HG02623 (cell line): Measurements from ENCODE around the gene ST7.
"Not testable (repeated sequence)": the region's sequence is repeated elsewhere in the genome, so short reads cannot be mapped to it uniquely, and the experiment has no call there.

ENCODE experiments used
- ATAC-seq: cut with Tn5 transposase; IDR thresholded peaks from one replicate; pipeline ENCODE4 v1.9.1; 2021; ENCODE audit warnings: moderate library complexity; ENCODE audit not compliant: unreplicated experiment

ST7 gene

GRCh38 chr7:117120321-117120720 is 167.0 kb downstream of the ST7 start:
- not testable (repeated sequence) for ATAC-seq

- not testable (repeated sequence) for ATAC-seq
Observed at GRCh38 chr7:117122036-117122435, 168.7 kb downstream of the ST7 start.

DNA sequence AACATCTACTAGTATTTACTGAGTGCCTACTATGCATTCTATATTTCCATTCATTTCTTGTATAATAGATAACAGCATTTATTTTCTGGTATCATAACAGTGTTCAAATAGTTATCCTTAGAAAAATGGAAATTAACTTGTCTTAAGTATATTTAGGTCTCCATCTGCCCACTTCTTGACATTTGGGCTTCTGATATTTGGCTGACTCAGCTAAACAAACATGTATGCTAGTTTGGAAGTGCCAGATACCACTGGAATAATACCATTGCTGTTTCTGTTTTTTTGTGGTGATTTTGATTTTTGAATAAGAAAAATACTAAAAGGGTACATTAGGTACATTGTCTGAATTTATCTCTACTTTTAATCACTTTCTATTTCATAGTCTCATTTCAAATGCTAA is 169.2 kb downstream of the ST7 start:
- no peak for ATAC-seq

DNA sequence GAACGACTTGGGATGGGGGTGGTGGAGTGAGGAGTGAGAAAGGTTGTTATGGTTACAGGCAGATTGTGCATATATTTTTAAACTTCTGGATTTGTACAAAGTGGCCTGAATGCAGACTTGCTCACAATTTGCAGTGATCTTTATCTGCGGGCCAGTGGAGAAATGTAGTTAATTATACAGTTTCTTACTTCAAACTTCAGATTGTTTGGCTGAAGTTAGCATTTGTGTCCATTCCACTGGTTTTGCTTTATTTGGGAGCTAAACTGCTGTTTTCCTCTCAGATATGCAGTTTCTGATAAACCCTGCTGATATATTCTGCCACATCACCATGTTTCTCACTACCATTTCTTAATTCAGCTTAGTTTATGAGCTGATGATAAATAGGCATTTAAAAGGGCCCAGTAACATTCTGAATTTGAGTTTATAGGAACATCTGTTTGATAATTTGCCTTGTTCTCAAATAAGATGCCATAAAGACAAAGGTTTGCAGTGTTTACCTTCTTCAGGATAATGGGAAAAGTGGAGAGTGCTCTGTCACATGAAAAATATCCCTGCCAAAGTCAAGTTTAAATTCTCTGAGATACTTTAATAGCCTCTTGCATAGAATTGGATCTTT is 170.1 kb downstream of the ST7 start:
- ATAC-seq = no peak

DNA sequence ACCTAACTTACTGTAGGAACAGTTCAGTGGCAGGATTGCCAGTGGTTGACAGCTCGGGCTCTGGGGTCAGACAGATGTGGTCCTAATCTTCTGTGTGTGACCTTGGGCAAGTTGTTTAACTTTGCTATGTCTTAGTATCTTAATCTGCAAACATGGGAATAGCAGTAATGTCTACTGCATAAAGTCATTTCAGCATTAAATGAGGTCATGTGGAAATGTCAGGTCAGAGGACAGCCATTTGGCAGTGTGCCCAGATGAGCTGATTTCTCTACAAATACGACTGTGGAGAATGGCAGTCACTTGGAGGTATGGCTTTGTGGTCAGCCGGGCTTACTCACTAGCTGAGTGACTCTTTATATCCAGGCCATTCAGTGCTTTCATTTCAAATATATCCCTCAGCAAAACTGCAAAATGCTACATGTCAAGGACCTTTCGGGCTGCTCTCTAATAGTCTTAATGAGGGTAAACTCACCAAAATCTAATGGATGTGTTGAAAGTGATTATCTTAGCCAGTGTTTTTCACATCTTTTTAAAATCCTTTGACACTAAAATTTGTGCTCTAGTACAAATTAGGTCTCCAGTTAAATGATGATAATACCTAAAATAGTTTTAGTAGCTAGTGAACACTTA is 171.4 kb downstream of the ST7 start:
- ATAC-seq = peak; percentile 71

- ATAC-seq = no peak
Observed at GRCh38 chr7:117126676-117127075, 173.4 kb downstream of the ST7 start.

DNA sequence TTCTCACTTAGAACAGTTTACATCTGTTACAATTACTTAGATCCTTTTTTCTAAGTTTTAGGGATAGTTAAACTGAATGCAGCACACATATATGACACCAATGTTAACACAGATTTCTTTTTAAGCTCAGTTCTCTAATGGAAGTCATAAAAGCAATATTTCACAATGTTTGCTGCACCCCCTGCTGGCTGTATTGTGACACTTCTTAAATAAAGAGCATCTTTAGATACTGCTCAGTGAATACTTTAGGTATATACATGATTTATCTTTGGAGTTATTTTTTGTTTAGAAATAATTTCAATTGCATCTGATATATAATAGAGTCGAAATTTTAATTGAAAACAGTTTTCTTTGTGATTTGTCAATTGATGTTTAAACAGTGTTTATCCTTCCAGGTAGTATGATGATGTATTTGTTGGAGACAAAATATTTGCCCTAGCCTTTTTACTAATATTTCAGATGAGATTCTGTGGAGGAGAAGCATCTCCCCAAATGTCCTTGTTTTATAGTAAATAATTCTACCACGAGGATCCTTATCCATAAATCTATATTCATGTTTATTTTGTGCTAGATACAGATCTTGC is 174.4 kb downstream of the ST7 start:
- no peak for ATAC-seq

DNA sequence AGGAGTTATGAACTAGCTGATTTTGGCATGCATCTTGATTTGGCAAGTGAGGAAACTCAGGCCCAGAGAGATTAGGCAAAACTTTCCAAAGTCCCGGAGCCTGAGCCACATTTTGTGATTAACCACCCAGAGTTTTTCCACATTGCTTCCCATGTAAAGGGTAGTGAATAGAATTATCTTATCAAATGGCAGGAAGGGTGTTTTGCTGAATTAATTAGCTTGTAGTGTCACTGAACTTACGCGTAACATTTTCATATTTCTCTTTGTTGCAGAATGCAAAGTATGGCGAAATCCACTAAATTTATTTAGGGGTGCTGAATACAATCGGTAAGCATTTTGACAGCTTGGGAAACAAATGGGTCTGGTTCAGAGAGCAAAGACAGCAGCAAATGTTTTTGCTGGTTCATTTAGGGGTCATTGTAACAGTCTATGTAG is 176.2 kb downstream of the ST7 start:
- no peak for ATAC-seq

- no peak for ATAC-seq
Observed at GRCh38 chr7:117130262-117130661, 177.0 kb downstream of the ST7 start.

- no peak for ATAC-seq
Observed at GRCh38 chr7:117132321-117133120, 179.2 kb downstream of the ST7 start.

GRCh38 chr7:117133125-117133524 is 179.8 kb downstream of the ST7 start:
- no peak for ATAC-seq

- no peak for ATAC-seq
Observed at GRCh38 chr7:117134411-117134810, 181.1 kb downstream of the ST7 start.

GRCh38 chr7:117134889-117135552 is 181.7 kb downstream of the ST7 start:
- peak; percentile 57 for ATAC-seq

DNA sequence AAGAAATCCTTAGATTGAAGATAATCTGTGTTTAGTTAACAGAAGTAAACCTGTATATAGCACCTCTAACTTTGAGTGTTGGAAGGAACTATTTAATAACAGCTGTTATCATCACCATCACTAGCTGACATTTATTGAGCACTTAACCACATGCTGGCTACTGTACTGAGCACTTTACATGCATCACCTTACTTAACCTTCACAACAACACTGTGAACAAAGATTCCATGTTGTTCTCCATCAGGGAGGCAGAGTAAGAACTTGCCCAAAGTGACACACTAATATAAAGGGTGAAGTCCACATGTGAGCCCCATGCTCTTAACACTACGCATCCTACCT is 182.2 kb downstream of the ST7 start:
- ATAC-seq = peak; percentile 5

DNA sequence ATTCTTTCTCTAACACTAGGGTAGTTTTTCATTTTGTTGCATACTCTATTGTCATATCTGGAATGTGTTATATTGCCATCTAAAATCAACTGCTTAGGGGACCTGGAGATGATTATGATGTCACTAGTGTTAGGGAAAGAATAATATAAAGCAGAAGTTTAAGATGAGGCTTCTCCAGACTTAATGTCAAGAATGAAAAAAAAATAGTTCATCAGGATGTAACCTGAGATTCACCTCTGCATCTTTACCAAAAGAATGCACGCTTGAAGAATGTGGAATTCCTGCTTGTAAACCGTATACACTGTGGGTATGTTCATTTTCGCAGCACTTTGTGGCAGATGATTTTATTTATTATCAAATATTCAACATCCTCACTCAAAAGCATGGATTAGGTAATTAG is 184.6 kb downstream of the ST7 start:
- no peak for ATAC-seq

DNA sequence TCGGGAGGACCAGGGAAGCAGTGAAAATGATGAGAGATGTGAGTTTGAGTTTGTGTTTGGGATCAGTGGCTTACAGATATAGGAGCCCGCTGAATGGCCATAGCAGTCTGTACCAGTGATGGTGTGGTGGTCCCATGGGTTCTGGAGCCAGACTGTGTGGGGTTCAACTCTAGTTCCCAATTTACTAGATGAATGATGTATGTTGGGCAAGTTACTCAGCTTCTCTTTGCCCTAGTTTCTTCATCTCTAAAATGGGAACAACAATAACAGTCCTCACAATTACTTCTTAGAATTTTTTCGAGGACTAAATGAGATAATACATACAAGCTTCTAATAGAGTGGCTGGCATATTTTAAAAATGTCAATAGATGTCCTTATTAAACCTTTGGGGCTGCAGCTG is 185.2 kb downstream of the ST7 start:
- no peak for ATAC-seq

- ATAC-seq = no peak
Observed at GRCh38 chr7:117138981-117139380, 185.7 kb downstream of the ST7 start.

- ATAC-seq = no peak
Observed at GRCh38 chr7:117139397-117139984, 186.2 kb downstream of the ST7 start.

- ATAC-seq = no peak
Observed at GRCh38 chr7:117140921-117141320, 187.6 kb downstream of the ST7 start.

DNA sequence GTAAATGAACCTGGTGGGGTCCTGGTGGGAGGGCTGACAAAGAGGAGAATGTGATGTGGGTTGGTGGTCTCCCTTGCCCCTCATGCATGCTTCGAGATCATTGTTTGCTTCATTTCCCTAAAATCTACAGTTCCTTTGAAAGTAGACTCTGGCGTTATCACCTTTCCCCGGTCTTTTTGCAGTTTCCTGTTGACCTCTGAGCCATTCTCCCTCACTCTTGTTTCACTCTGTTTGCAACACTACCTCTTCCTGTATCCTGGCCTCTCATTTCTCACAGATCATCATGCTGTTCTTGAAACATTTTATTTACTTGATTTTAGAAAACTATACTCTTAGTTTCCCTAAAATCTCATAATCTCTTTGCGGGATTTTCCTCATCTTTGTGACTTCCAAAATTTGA is 189.8 kb downstream of the ST7 start:
- no peak for ATAC-seq

GRCh38 chr7:117143580-117143979 is 190.3 kb downstream of the ST7 start:
- ATAC-seq = no peak
